Upper lobe of right lung (tissue), 1 donor: ENCODE data around the gene GRIK2. TPM values are rescaled to one million over a fixed set of nuclear protein-coding genes. Genes with fewer than 3 reads are reported as not detected.

Experiments used
- ATAC-seq: fragments of 200-7000 bp; cut with Tn5 transposase; one replicate; pipeline ENCODE4 v1.9.1; 2020; ENCODE audit warnings: mild to moderate bottlenecking, moderate library complexity
- DNase-seq: peaks from one replicate; pipeline ENCODE4 v3.0.0-alpha.2; 2020
- H3K27ac ChIP-seq: fragments of 200-600 bp; one replicate; pipeline ENCODE4 v1.8.0; 2022
- H3K27me3 ChIP-seq: fragments of 200-600 bp; one replicate; pipeline ENCODE4 v1.8.0; 2022; ENCODE audit warnings: mild to moderate bottlenecking
- H3K36me3 ChIP-seq: fragments of 200-600 bp; one replicate; pipeline ENCODE4 v1.8.0; 2022
- H3K4me1 ChIP-seq: fragments of 200-600 bp; one replicate; pipeline ENCODE4 v1.8.0; 2022
- H3K4me3 ChIP-seq: fragments of 200-600 bp; one replicate; pipeline ENCODE4 v1.8.0; 2022; ENCODE audit warnings: mild to moderate bottlenecking
- H3K9me3 ChIP-seq: fragments of 200-600 bp; one replicate; pipeline ENCODE4 v1.8.0; 2022
- intact Hi-C: fragments of 100-400 bp; cut with DNase I; formaldehyde crosslinking; loops from one replicate; pipeline ENCODE4 v1.11.0; 2022
- total RNA-seq: library from RNA; stranded (reverse); fragmentation: NEBNext Ultra II Directional; extraction: Animal tissue kit (Norgen Biotek cat#: 25700); gene quantifications from one replicate; pipeline ENCODE4 v1.2.1, GENCODE V29; 2021
- TF ChIP-seq, protein P1 (sequence below): fragments of 200-600 bp; IDR thresholded peaks from one replicate; pipeline ENCODE4 v1.8.0; 2022; ENCODE audit warnings: antibody characterized with exemption
- donor health status: DM: no; HTN: yes; CAD: no; lungs with severe emphysema.

GRIK2 gene
- total RNA-seq, 1 donor from 2014 or later, result 0.38 TPM

DNA sequence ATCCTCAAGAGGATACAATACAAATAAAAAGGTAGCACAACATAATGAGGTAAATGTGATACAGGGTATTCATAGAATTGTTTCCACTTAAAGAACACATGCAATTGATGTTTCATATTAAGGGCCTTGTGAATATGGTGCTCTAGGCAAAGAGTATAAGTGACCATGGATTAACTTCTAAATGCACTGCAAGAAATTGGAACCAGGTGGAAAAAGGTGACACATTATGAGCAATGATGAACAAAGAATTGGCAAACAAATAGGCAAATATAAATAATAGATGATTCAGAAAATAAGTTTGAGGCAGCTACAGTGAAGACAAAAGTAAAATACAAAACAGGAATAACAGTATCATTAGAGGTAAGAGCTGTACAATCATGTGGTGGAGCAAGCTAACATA, 192.0 kb downstream of the GRIK2 start:
- no peak overlapping the region for H3K27ac ChIP-seq
- ATAC-seq, result no peak

DNA sequence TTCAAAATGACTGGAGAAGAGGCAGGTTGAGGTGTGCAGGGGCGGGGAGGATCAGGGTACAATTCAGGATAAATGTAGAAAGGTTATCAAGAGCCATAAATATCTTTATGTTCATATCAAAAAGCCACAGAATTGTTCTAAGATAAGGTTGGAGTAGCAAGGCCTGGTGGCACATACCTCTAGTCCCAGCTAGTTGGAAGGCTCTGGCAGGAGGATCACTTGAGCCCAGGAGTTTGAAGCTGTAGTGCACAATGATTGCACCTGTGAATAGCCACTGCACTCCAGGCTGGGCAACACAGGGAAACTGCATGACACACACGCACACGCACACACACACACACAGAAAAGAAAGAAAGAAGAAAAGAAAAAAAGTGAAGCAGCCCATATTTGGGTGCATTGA, 194.8 kb downstream of the GRIK2 start:
- DNase-seq (no peak), ATAC-seq (no peak)
- H3K9me3 ChIP-seq, result no peaks in the 10 kb centered on the region
- intact Hi-C loops, result no loop called here
- TF ChIP-seq, protein P1, sequence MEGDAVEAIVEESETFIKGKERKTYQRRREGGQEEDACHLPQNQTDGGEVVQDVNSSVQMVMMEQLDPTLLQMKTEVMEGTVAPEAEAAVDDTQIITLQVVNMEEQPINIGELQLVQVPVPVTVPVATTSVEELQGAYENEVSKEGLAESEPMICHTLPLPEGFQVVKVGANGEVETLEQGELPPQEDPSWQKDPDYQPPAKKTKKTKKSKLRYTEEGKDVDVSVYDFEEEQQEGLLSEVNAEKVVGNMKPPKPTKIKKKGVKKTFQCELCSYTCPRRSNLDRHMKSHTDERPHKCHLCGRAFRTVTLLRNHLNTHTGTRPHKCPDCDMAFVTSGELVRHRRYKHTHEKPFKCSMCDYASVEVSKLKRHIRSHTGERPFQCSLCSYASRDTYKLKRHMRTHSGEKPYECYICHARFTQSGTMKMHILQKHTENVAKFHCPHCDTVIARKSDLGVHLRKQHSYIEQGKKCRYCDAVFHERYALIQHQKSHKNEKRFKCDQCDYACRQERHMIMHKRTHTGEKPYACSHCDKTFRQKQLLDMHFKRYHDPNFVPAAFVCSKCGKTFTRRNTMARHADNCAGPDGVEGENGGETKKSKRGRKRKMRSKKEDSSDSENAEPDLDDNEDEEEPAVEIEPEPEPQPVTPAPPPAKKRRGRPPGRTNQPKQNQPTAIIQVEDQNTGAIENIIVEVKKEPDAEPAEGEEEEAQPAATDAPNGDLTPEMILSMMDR, result no peak
- H3K4me1 ChIP-seq, result no peaks in the 10 kb centered on the region
- H3K27ac ChIP-seq, result no peak overlapping the region
- H3K27me3 ChIP-seq, result no peaks in the 10 kb centered on the region
- no peaks in the 10 kb centered on the region for H3K36me3 ChIP-seq
- no peak overlapping the region for H3K4me3 ChIP-seq

More for the DNA sequence above, 192.0 kb downstream of the GRIK2 start:
- Histone ChIP-seq H3K4me3 (no peak overlapping the region), H3K4me1 (no peaks in the 10 kb centered on the region), H3K9me3 (no peaks in the 10 kb centered on the region), H3K27me3 (no peaks in the 10 kb centered on the region), H3K36me3 (no peaks in the 10 kb centered on the region)
- TF ChIP-seq, protein P1, result no peak
- no peak for DNase-seq
- intact Hi-C loops, result no loop called here

DNA sequence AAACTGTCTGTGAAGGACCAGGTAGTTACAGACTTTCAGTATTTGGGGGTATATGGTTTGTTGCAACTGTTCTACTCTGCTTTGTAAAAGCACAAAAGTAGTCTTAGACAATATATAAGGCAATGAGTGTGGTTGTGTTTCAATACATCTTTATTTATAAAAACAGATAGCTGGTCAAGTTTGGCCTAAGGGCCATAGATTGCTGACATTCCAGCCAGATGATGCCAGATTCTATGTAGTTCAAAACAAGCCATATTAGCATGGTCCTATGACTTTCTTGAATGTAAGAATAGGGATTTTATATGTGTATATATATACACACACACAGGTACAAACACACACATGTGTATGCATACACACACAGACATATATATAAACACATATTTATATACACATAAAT, 201.8 kb downstream of the GRIK2 start:
- Histone ChIP-seq H3K4me3 (no peak overlapping the region), H3K27me3 (no peaks in the 10 kb centered on the region), H3K36me3 (no peaks in the 10 kb centered on the region), H3K4me1 (no peaks in the 10 kb centered on the region), H3K9me3 (no peaks in the 10 kb centered on the region), H3K27ac (no peak overlapping the region)
- intact Hi-C loops, result no loop called here
- TF ChIP-seq, protein P1, result no peak
- DNase-seq (no peak), ATAC-seq (no peak)

GRCh38 chr6:101597693-101598092, 204.2 kb downstream of the GRIK2 start:
- Histone ChIP-seq H3K27me3 (no peaks in the 10 kb centered on the region), H3K9me3 (no peaks in the 10 kb centered on the region), H3K4me1 (no peaks in the 10 kb centered on the region), H3K36me3 (no peaks in the 10 kb centered on the region), H3K27ac (no peak overlapping the region), H3K4me3 (no peak overlapping the region)
- DNase-seq (no peak), ATAC-seq (no peak)
- TF ChIP-seq, protein P1, result no peak
- intact Hi-C loops, result no loop called here

DNA sequence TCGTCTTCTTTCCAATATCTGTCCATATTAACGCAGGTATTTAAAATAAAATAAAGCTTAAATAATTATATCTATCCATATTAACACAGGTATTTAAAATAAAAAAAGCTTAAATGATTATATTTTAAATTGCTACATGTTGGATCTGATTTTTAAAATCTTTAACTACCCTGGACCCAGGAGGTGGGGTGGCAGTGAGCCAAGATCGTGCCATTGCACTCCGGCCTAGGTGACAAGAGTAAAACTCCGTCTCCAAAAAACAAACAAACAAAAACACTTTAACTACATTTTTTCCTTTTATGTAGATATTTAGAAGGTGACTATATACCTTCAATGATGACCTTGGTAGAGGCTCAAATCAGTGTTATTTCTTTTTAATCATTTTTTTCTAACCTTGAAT, 211.9 kb downstream of the GRIK2 start:
- ATAC-seq (no peak), DNase-seq (no peak)
- no peak overlapping the region for H3K27ac ChIP-seq
- no peak overlapping the region for H3K4me3 ChIP-seq
- no peaks in the 10 kb centered on the region for H3K27me3 ChIP-seq
- TF ChIP-seq, protein P1, result no peak
- H3K9me3 ChIP-seq, result no peaks in the 10 kb centered on the region
- no peaks in the 10 kb centered on the region for H3K4me1 ChIP-seq
- intact Hi-C loops, result no loop called here
- no peaks in the 10 kb centered on the region for H3K36me3 ChIP-seq

GRCh38 chr6:101605874-101606273, 212.4 kb downstream of the GRIK2 start:
- no peak overlapping the region for H3K4me3 ChIP-seq
- TF ChIP-seq, protein P1, result no peak
- H3K27me3 ChIP-seq, result no peaks in the 10 kb centered on the region
- DNase-seq, result no peak
- H3K27ac ChIP-seq, result no peak overlapping the region
- intact Hi-C loops, result no loop called here
- H3K4me1 ChIP-seq, result no peaks in the 10 kb centered on the region
- no peaks in the 10 kb centered on the region for H3K36me3 ChIP-seq
- no peaks in the 10 kb centered on the region for H3K9me3 ChIP-seq
- no peak for ATAC-seq
